PC-3 (cell line): ENCODE measurements around the gene TEKT5.

Experiments
- CTCF ChIP-seq: fragments of 300-600 bp; sonication (generic); conservative IDR thresholded peaks from 2 replicates; pipeline ENCODE4 v1.5.1; 2017; ENCODE audit warnings: antibody characterized with exemption, low read depth, mild to moderate bottlenecking, low read length
- EZH2 ChIP-seq: fragments of 300-600 bp; sonication (generic); IDR thresholded peaks from one replicate; pipeline ENCODE4 v1.6.1; 2017; ENCODE audit warnings: antibody characterized with exemption, mild to moderate bottlenecking, low read length; ENCODE audit not compliant: unreplicated experiment

- no peak for TF ChIP-seq CTCF
- TF ChIP-seq EZH2 = no peak
Measured at GRCh38 chr16:10620120-10620519, 74.6 kb downstream of the TEKT5 start.
